ENCODE data around the gene ADIPOQ.

GRCh38 chr3:186841620-186842019 is 890 bp upstream of the ADIPOQ start:
- TF ChIP-seq CTCF (IDR thresholded peaks at IDR 0.05) = no peak
- no peak for TF ChIP-seq POLR2A (IDR thresholded peaks at IDR 0.05)

All from sigmoid colon (tissue), 3 donors.